AG04450 (cell line): ENCODE data around the gene SLC25A25. TPM values are rescaled to one million over a fixed set of nuclear protein-coding genes. Genes with fewer than 3 reads are reported as not detected.
"Not testable (repeated sequence)": the region's sequence is repeated elsewhere in the genome, so short reads cannot be mapped to it uniquely, and the experiment has no call there.

Experiments used
- CTCF ChIA-PET: fragments of 300-600, 350-600 bp; formaldehyde crosslinking; extraction: SDS; loops from one replicate; lab custom pipeline; 2022; ENCODE audit warnings: antibody characterized with exemption, inconsistent platforms; lab: Charles Lee
- POLR2A ChIA-PET: fragments of 350-600 bp; formaldehyde crosslinking; extraction: SDS; loops from one replicate; lab custom pipeline; 2021; ENCODE audit warnings: antibody characterized with exemption, inconsistent platforms; lab: Yijun Ruan, JAX
- DNase-seq: peaks from one replicate; pipeline ENCODE4 v3.0.0-alpha.2; 2011; ENCODE audit warnings: low read depth, low spot score
- H3K27ac ChIP-seq: one replicate; pipeline ENCODE4 v1.5.1; 2012; ENCODE audit warnings: low read depth, low read length, control low read depth
- H3K27me3 ChIP-seq: one replicate; pipeline ENCODE4 v1.6.0; 2012; ENCODE audit warnings: low read length; ENCODE audit not compliant: control insufficient read depth, insufficient read depth
- H3K4me3 ChIP-seq: 2 replicates; pipeline ENCODE4 v1.5.1; 2011; ENCODE audit warnings: mild to moderate bottlenecking, low read depth, low read length, control low read depth
- H3K9me3 ChIP-seq: 2 replicates; pipeline ENCODE4 v1.5.1; 2012; ENCODE audit warnings: low read length; ENCODE audit not compliant: control insufficient read depth, insufficient read depth
- polyA plus RNA-seq: library from polyadenylated mRNA; depleted of rRNA; stranded (reverse); fragments of >200 nt; gene quantifications from 2 replicates; pipeline ENCODE4 v1.2.3, GENCODE V29; 2011
- TF ChIP-seq, protein P1 (sequence below): IDR thresholded peaks from 2 replicates; pipeline ENCODE4 v1.5.1; 2011; ENCODE audit warnings: low read depth, low read length, control low read depth, inconsistent platforms

SLC25A25 gene
- polyA plus RNA-seq, 1 experiment = 12.0 TPM

DNA sequence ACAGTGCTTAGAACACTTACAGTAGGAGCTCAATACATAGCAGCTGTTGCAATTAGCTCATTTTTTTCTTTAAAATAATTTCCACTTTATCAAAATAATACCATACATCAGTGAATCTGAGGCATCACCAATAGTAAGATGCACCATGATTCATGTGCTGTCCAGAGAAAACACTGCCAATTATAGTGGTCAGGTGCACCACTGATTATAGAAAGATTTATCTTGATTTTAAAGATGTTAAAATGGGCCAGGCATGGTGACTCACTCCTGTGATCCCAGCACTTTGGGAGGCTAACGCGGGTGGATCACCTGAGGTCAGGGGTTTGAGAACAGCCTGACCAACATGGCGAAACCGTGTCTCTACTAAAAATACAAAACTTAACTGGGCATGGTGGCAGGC is 40.3 kb upstream of the SLC25A25 start:
- H3K27ac ChIP-seq = no peak overlapping the region
- H3K4me3 ChIP-seq = no peak overlapping the region
- CTCF ChIA-PET = interaction anchor here (0.8 to 2.0 kb wide), 3 partner anchors 84 to 90 kb away, joined by 5 to 6 read pairs (median 5); no protein-coding TSS in a partner anchor
- TF ChIP-seq, protein P1, sequence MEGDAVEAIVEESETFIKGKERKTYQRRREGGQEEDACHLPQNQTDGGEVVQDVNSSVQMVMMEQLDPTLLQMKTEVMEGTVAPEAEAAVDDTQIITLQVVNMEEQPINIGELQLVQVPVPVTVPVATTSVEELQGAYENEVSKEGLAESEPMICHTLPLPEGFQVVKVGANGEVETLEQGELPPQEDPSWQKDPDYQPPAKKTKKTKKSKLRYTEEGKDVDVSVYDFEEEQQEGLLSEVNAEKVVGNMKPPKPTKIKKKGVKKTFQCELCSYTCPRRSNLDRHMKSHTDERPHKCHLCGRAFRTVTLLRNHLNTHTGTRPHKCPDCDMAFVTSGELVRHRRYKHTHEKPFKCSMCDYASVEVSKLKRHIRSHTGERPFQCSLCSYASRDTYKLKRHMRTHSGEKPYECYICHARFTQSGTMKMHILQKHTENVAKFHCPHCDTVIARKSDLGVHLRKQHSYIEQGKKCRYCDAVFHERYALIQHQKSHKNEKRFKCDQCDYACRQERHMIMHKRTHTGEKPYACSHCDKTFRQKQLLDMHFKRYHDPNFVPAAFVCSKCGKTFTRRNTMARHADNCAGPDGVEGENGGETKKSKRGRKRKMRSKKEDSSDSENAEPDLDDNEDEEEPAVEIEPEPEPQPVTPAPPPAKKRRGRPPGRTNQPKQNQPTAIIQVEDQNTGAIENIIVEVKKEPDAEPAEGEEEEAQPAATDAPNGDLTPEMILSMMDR = no peak
- DNase-seq = no peak
- no peaks in the 10 kb centered on the region for H3K9me3 ChIP-seq
- POLR2A ChIA-PET = interaction anchor here (0.6 kb wide), 1 partner anchor 62 kb away, joined by 3 read pairs; no protein-coding TSS in a partner anchor
- H3K27me3 ChIP-seq = no peaks in the 10 kb centered on the region

DNA sequence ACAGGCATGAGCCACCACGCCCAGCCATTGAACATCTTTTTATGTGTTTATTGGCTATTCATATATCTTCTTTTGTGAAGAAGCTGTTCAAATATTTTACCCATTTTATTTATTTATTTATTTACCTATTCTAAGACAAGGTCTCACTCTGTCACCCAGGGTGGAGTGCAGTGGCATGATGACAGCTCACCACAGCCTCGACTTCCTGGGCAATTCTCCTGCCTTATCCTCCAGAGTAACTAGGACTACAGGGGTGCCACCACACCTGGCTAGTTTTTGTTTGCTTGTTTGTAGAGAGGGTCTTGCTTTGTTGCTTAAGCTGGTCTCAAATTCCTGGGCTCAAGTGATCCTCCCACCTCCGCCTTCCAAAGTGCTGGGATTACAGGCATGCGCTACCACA is 34.4 kb upstream of the SLC25A25 start:
- H3K9me3 ChIP-seq = peaks cover 8% of the 10 kb centered on the region
- H3K4me3 ChIP-seq = no peak overlapping the region
- ChIA-PET CTCF (interaction anchor here (0.6 to 3.5 kb wide), 2 partner anchors 26 to 91 kb away, joined by 3 to 44 read pairs; no protein-coding TSS in a partner anchor), POLR2A (no interaction called here)
- TF ChIP-seq, protein P1 = no peak
- DNase-seq = no peak
- H3K27ac ChIP-seq = no peak overlapping the region
- no peaks in the 10 kb centered on the region for H3K27me3 ChIP-seq

DNA sequence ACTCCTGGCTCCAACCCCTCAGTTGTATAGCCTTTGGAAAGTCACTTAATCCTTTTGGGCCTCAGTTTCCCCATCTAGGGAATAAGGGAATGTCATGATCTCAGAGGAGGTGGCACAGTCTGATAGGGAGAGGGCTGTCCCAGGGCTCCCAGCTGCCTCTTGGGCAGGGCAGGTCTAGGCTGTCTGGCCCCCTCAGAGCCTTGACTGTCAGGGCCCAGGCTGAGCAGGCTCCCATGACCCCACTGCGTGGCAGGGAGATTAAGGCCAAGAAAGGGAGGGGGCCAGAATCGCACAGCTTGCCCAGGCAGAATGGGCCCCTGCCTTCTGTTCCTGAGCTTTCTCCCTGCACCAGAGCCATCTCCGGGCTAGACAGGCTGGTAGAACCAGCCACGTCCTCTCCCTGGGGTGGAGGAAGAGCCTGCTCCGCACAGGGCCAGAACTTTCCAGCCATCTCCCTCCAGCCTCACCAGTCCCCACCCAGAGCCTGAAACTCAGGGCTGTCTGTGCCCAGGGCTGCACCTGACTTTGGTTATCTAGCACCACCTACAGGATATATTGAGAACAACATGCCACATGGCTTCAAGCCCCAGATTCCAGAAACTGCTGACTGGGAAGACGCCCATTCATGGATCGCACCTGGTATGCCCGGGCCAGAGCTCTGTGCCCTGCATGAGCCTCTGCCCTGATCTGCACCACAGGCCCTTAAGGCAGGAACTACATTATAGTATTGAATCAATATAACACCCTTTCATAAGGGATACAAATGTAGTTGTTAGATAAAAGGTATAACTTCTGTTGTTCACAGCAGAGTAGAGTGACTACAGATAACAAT is 33.0 kb upstream of the SLC25A25 start:
- ChIA-PET POLR2A (no interaction called here), CTCF (interaction anchor here (0.6 to 3.5 kb wide), 14 partner anchors 10 to 139 kb away, joined by 3 to 44 read pairs (median 4); no protein-coding TSS in a partner anchor)
- Histone ChIP-seq H3K27ac (no peak overlapping the region), H3K9me3 (peaks cover 8% of the 10 kb centered on the region), H3K4me3 (no peak overlapping the region), H3K27me3 (peaks cover 2% of the 10 kb centered on the region)
- DNase-seq = peak; percentile 23
- TF ChIP-seq, protein P1 = peak; percentile 66

DNA sequence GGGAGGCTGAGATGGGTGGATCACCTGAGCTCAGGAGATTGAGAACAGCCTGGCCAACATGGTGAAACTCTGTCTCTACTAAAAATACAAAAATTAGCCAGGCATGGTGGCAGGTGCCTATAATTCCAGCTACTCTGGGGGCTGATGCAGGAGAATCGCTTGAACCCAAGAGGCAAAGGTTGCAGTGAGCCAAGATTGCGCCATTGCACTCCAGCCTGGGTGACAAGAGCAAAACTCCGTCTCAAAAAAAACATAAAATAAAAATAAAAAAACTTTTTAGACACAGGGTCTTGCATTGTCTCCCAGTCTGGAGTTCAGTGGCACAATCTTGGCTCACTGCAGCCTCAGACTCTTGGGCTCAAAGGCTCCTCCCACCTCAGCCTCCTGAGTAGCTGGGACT is 31.5 kb upstream of the SLC25A25 start:
- CTCF ChIA-PET = interaction anchor here (2.4 to 3.5 kb wide), 2 partner anchors 9 to 94 kb away, joined by 15 to 44 read pairs; no protein-coding TSS in a partner anchor
- H3K4me3 ChIP-seq, DNase-seq, H3K9me3 ChIP-seq, H3K27me3 ChIP-seq, H3K27ac ChIP-seq, POLR2A ChIA-PET: not testable (repeated sequence)

DNA sequence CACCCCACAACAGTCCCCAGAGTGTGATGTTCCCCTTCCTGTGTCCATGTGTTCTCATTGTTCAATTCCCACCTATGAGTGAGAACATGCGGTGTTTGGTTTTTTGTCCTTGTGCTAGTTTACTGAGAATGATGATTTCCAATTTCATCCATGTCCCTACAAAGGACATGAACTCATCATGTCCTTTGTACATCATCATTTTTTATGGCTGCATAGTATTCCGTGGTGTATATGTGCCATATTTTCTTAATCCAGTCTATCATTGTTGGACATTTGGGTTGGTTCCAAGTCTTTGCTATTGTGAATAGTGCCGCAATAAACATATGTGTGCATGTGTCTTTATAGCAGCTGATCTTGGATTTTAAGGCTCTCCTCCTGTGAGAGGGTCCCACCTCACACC is 27.2 kb upstream of the SLC25A25 start:
- H3K9me3 ChIP-seq, POLR2A ChIA-PET, CTCF ChIA-PET, DNase-seq, H3K27me3 ChIP-seq, H3K4me3 ChIP-seq, H3K27ac ChIP-seq: not testable (repeated sequence)

DNA sequence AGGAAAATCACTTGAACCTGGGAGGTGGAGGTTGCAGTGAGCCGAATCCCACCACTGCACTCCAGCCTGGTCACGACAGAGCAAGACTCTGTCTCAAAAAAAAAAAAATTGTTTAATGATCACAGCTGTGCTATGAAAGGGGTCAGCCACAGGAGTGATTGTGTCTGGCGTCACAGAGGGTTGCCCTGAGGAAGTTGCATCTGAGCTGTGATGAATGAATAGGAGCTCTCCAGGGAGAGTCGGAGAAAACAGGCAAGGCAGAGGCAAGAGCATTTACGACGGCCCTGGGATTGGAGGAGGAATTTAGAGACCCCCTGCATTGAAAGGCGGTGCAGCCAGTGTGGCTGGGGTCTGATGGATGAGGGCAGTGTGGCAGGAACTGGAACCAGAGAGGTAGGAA is 26.0 kb upstream of the SLC25A25 start:
- CTCF ChIA-PET = no interaction called here
- DNase-seq = no peak
- no peaks in the 10 kb centered on the region for H3K9me3 ChIP-seq
- POLR2A ChIA-PET = no interaction called here
- TF ChIP-seq, protein P1 = no peak
- no peak overlapping the region for H3K4me3 ChIP-seq
- H3K27me3 ChIP-seq = peaks cover 5% of the 10 kb centered on the region
- H3K27ac ChIP-seq = no peak overlapping the region
